ENCODE measurements around the gene WWC1.
"Not testable (repeated sequence)": the region's sequence is repeated elsewhere in the genome, so short reads cannot be mapped to it uniquely, and the experiment has no call there.

The WWC1 gene

DNA sequence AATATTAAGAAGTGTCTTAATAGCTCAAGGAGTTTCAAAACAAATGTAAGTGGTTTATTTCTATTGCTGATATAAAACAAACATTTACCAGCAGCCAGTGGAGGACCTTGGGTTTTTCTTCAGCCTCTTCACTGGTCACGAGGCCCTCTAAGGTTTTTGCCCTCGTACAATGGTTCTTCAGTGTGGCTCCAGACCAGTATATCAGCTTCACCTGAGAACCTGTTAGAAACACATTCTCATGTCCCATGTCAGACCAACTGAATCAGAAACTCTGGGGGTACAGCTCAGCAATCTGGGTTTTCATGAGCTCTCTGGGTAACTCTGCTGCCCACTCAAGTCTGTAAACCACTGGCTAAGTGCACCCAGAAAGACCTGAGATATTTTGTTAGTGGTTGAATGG is 12.9 kb downstream of the WWC1 start:
- TF ChIP-seq POLR2A (IDR thresholded peaks at IDR 0.05; ENCODE audit: low read depth, low read length) (no peak), POLR2AphosphoS5 (IDR thresholded peaks at IDR 0.05; ENCODE audit: low read depth, low read length) (no peak), POU2F2 (IDR thresholded peaks at IDR 0.05; ENCODE audit: low read depth, low read length) (no peak), SPI1 (IDR thresholded peaks at IDR 0.05; ENCODE audit: low read depth, low read length) (no peak), PAX5 (IDR thresholded peaks at IDR 0.05; ENCODE audit: insufficient read depth, low read length, severe bottlenecking) (no peak), TAF1 (IDR thresholded peaks at IDR 0.05; ENCODE audit: low read depth, low read length) (no peak)
- FAIRE-seq (no peak), DNase-seq (ENCODE audit: insufficient read length, low spot score) (no peak)

- FAIRE-seq (no peak), DNase-seq (ENCODE audit: insufficient read length, low spot score) (no peak)
- TF ChIP-seq TAF1 (IDR thresholded peaks at IDR 0.05; ENCODE audit: low read depth, low read length) (no peak), POU2F2 (IDR thresholded peaks at IDR 0.05; ENCODE audit: low read depth, low read length) (no peak), SPI1 (IDR thresholded peaks at IDR 0.05; ENCODE audit: low read depth, low read length) (no peak), POLR2AphosphoS5 (IDR thresholded peaks at IDR 0.05; ENCODE audit: low read depth, low read length) (no peak), PAX5 (IDR thresholded peaks at IDR 0.05; ENCODE audit: insufficient read depth, low read length, severe bottlenecking) (no peak), POLR2A (IDR thresholded peaks at IDR 0.05; ENCODE audit: low read depth, low read length) (no peak)
Observed at GRCh38 chr5:168305281-168305680, 13.8 kb downstream of the WWC1 start.

DNA sequence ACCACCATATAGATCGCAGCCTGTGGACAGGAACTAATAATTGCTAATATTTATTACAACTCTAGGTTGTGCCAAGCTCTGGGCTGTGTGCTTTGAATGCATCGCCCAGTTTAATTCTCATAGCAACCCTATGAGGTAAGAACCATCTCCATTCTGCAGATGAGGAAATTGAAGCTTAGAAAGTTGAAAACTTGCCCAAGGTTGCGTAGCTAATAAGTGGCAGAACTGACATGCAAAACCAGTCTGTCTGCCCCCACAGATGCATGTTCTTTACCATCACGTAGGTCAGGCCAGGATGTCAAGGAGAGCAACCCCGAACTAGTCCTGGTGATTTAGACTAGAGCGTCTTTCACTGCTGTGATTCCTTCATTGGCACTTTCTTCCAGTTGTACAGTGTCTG is 15.6 kb downstream of the WWC1 start:
- TF ChIP-seq POLR2AphosphoS5 (IDR thresholded peaks at IDR 0.05; ENCODE audit: low read depth, low read length) (no peak), POLR2A (IDR thresholded peaks at IDR 0.05; ENCODE audit: low read depth, low read length) (no peak), SPI1 (IDR thresholded peaks at IDR 0.05; ENCODE audit: low read depth, low read length) (no peak), TAF1 (IDR thresholded peaks at IDR 0.05; ENCODE audit: low read depth, low read length) (no peak), POU2F2 (IDR thresholded peaks at IDR 0.05; ENCODE audit: low read depth, low read length) (no peak), PAX5 (IDR thresholded peaks at IDR 0.05; ENCODE audit: insufficient read depth, low read length, severe bottlenecking) (no peak)
- DNase-seq (ENCODE audit: insufficient read length, low spot score) (no peak), FAIRE-seq (no peak)

DNA sequence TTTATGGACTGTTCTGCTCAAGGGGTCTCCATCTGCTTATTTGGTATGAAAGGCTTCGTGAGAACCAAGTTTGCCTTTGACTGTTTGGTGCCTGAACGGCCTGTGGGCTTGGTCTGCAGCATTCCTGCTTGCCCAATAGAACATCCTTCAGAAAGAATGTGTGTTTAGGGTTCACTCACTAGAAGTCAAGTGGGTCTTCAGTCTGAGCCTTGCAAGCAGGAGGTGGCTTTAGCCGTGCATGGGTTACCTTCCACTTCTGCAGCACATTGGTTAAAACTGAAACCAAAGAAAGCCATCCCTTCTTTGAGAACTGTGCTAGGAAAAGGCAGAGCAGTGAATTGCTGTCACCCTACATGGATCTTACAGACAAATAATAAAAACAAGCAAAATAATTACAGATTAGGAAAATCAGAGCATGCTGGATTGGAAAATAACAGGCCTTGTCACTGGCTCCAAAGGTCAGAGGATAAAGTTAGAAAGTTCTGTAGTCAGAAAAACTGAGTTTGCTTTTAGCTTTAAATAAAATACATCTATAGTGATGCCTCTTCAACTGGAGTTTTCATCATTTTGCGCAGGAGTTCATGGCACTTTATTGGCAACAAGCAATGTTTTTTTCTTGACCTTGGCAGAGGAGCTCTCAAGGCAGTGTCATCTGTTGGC is 16.6 kb downstream of the WWC1 start:
- DNase-seq (ENCODE audit: insufficient read length, low spot score) (no peak), FAIRE-seq (no peak)
- TF ChIP-seq PAX5 (IDR thresholded peaks at IDR 0.05; ENCODE audit: insufficient read depth, low read length, severe bottlenecking) (no peak), SPI1 (IDR thresholded peaks at IDR 0.05; ENCODE audit: low read depth, low read length) (no peak), POLR2A (IDR thresholded peaks at IDR 0.05; ENCODE audit: low read depth, low read length) (no peak), TAF1 (IDR thresholded peaks at IDR 0.05; ENCODE audit: low read depth, low read length) (no peak), POLR2AphosphoS5 (IDR thresholded peaks at IDR 0.05; ENCODE audit: low read depth, low read length) (no peak), POU2F2 (IDR thresholded peaks at IDR 0.05; ENCODE audit: low read depth, low read length) (no peak)

DNA sequence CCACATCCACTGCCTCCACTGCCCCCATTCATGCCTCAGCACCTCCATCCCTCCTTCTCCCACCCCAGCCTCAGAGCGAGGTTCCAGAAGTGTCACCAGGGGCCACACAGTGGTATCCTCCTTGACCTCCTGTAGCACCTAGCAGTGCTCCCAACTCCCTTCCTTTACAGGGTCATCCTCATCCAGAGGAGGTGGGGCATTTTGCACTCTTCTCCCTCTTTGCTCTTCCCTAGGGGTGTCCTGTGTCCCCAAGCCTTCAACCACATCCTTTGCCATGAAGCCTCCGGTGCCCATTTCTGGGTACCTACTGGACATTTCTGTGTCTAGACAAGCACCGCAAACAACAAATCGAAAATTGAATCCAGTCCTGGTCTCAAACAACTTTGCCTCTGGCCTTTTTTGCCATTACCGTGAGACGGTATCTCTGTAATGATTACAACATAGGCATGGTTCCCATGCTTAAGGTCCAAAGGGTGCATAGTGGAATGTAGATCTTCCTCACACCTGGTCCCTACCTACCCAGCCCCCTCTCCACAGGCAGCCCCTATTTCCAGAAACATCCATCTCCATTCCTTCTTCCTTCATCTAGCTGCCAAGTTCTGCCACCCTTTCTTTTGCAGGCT is 17.6 kb downstream of the WWC1 start:
- DNase-seq (ENCODE audit: insufficient read length, low spot score), result no peak
- no peak for FAIRE-seq
- no peak for TF ChIP-seq SPI1 (IDR thresholded peaks at IDR 0.05; ENCODE audit: low read depth, low read length)
- TF ChIP-seq POLR2A (IDR thresholded peaks at IDR 0.05; ENCODE audit: low read depth, low read length), result no peak
- TF ChIP-seq POU2F2 (IDR thresholded peaks at IDR 0.05; ENCODE audit: low read depth, low read length), result no peak
- no peak for TF ChIP-seq POLR2AphosphoS5 (IDR thresholded peaks at IDR 0.05; ENCODE audit: low read depth, low read length)
- TF ChIP-seq PAX5 (IDR thresholded peaks at IDR 0.05; ENCODE audit: insufficient read depth, low read length, severe bottlenecking), result no peak
- no peak for TF ChIP-seq TAF1 (IDR thresholded peaks at IDR 0.05; ENCODE audit: low read depth, low read length)

GRCh38 chr5:168310541-168310940 is 19.1 kb downstream of the WWC1 start:
- not testable (repeated sequence) for FAIRE-seq

DNA sequence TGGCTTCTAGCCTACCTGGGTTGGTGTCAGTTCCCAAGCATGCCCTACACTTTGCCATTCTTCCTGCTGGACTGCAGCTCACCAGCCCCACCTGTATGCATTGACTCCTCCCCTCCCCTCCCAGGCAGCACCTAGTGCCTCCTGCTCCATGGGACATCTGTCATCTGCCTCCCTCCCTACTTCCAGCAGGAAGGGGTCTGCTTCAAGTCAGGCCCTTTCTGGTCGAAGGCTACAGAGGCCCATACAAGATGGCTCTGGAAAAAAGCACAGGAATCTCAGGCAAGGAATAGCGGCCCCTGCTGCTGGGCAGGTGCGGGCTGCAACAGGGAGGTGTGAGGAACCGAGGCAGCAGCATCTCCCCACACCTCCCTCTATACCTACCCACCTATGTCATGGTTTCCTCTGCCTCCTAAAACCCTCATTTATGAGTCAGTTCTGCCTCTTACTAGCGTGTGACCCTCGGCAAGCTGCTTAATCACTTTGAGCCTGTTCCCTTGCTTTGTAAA is 19.7 kb downstream of the WWC1 start:
- FAIRE-seq, result no peak
- TF ChIP-seq PAX5 (IDR thresholded peaks at IDR 0.05; ENCODE audit: insufficient read depth, low read length, severe bottlenecking) (no peak), POLR2A (IDR thresholded peaks at IDR 0.05; ENCODE audit: low read depth, low read length) (no peak), TAF1 (IDR thresholded peaks at IDR 0.05; ENCODE audit: low read depth, low read length) (no peak), SPI1 (IDR thresholded peaks at IDR 0.05; ENCODE audit: low read depth, low read length) (no peak), POU2F2 (IDR thresholded peaks at IDR 0.05; ENCODE audit: low read depth, low read length) (no peak), POLR2AphosphoS5 (IDR thresholded peaks at IDR 0.05; ENCODE audit: low read depth, low read length) (no peak)
- no peak for DNase-seq (ENCODE audit: insufficient read length, low spot score)

More at GRCh38 chr5:168310541-168310940, 19.1 kb downstream of the WWC1 start:
- DNase-seq (ENCODE audit: insufficient read length, low spot score), result not testable (repeated sequence)

- no peak for FAIRE-seq
- DNase-seq (ENCODE audit: insufficient read length, low spot score), result no peak
- TF ChIP-seq POLR2AphosphoS5 (IDR thresholded peaks at IDR 0.05; ENCODE audit: low read depth, low read length) (no peak), POLR2A (IDR thresholded peaks at IDR 0.05; ENCODE audit: low read depth, low read length) (no peak), POU2F2 (IDR thresholded peaks at IDR 0.05; ENCODE audit: low read depth, low read length) (no peak), PAX5 (IDR thresholded peaks at IDR 0.05; ENCODE audit: insufficient read depth, low read length, severe bottlenecking) (no peak), TAF1 (IDR thresholded peaks at IDR 0.05; ENCODE audit: low read depth, low read length) (no peak), SPI1 (IDR thresholded peaks at IDR 0.05; ENCODE audit: low read depth, low read length) (no peak)
Observed at GRCh38 chr5:168312606-168313295, 21.3 kb downstream of the WWC1 start.

DNA sequence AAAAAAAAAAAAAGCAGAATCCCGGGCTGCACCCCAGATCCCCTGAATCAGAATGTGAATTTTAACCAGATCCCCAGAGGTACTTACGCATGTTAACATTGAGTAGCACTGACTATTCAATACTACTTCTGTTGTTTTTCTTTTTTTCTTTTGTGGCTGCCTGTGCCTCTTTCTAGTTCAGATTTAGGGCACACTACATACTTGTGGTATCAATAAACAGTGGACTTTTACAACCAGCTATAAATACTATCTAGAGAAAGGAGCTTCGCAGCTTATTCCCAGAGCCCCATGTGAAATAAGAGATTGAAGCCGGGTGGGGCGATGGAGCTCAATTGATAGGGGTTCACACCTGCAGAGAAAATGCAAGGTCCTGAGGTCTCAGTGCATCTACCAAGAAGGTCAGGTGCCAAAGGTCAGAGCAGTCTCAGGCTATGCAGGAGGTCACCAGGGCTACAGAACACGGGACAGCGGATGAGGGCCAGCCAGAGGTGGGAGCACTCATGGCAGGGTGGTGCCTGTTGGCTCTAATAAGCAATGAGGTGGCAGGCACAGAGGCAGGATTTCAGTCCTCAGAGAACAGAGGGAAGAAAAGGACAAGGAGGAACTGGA is 22.3 kb downstream of the WWC1 start:
- no peak for TF ChIP-seq SPI1 (IDR thresholded peaks at IDR 0.05; ENCODE audit: low read depth, low read length)
- no peak for TF ChIP-seq POLR2A (IDR thresholded peaks at IDR 0.05; ENCODE audit: low read depth, low read length)
- no peak for TF ChIP-seq TAF1 (IDR thresholded peaks at IDR 0.05; ENCODE audit: low read depth, low read length)
- TF ChIP-seq POLR2AphosphoS5 (IDR thresholded peaks at IDR 0.05; ENCODE audit: low read depth, low read length), result no peak
- no peak for TF ChIP-seq PAX5 (IDR thresholded peaks at IDR 0.05; ENCODE audit: insufficient read depth, low read length, severe bottlenecking)
- TF ChIP-seq POU2F2 (IDR thresholded peaks at IDR 0.05; ENCODE audit: low read depth, low read length), result no peak
- no peak for DNase-seq (ENCODE audit: insufficient read length, low spot score)
- FAIRE-seq, result no peak

Measured in GM12891 (cell line).